EH (cell line): ENCODE measurements around the gene CD164L2.

Experiments used
- DNase-seq: peaks from one replicate; pipeline ENCODE4 v3.0.0-alpha.2; 2015; ENCODE audit warnings: low read depth

Gene CD164L2

GRCh38 chr1:27363766-27364695 is 19.1 kb downstream of the CD164L2 start:
- DNase-seq: no peak

DNA sequence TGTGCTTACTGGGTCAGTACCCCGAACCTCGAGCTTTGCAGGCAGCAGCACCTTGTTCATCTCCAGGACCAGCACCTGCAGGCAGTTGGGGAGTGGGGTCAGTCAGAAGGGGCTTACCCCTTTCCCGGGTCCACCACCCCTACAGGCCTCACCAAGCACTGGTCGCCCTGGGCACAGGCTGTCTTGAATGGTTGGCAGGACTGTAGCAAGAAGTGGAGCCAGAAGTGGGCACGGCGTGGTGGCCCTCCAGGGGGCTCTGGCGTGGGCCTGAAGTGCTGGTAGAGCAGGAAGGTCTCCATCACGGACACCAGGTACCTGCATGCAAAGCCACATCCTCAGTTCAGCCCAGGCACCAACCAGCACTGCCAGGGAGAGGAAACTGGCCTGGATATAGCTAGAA is 21.6 kb downstream of the CD164L2 start:
- DNase-seq: no peak

GRCh38 chr1:27361044-27361402 is 22.1 kb downstream of the CD164L2 start:
- no peak for DNase-seq

DNA sequence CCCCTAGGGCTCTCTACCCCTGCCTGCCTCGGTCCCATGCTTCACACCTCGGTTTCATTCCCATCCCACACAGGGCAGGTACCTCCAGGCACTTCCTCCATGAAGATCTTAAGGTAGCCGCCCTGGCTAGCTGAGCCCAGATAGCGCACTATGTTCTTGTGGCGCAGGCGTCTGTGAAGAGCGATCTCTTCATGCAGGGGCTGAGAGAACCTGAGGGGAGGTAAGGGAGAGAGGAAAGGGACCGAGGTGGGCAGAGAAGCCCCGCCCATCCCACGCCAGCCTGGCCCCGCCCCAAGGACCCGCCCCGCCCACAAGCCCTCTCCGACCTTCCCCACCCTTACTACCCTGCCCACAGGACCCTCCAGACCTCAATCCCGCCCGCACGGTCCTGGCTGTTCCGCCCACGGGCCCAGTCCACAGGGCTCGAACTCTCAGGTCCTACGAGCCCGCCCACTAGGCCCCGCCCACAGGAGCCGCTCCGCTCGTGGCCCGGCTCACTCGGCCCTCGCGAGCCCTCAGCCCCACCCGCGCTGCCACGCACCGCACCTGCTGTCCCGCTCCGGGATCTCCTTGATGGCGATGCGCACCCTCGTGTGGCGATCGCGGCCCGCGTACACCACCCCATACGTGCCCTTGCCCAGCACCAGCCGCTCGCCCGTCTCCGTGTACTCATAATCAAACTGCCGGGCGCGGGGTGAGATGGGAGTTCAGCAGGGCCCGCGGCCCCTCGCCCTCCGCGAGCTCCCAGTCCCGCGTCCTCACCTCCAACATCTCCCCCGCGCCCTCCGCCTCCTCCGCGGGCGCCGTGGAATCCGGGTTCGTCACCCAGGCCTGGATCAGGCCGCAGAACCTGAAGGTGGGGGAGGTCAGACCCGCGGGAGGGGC is 22.7 kb downstream of the CD164L2 start:
- no peak for DNase-seq

DNA sequence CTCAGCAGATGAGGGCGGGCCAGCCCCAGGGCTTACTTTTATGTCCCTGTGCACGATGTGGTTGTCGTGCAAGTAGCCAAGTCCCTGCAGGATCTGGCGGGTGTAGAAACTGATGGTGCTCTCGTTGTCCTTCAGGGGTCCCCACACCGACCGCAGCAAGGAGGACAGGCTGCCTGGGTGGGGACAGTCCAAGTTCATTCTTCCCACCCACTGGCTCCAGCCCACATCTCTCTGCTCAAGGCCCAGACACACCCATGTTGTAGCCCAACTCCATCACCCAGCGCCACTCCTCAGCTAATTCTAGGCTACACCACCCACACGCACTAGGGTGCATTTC is 23.3 kb downstream of the CD164L2 start:
- no peak for DNase-seq

DNA sequence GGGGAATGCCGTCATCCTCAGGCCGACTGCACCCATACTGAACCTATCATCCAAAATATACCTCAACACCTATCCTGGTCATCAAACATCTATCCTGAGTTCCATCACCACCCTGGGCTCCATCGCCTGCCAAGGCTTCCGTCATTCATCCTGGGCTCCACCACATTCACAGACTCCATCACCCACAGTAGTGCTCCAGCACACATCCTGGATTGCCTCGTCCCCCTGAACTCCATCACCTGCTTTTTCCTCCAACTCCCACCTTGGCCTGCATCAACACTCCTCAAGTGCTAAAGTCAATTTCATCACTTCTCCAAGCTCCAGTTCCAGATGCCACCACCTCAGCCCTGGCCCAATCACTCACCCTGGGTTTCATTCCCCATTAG is 24.2 kb downstream of the CD164L2 start:
- no peak for DNase-seq

DNA sequence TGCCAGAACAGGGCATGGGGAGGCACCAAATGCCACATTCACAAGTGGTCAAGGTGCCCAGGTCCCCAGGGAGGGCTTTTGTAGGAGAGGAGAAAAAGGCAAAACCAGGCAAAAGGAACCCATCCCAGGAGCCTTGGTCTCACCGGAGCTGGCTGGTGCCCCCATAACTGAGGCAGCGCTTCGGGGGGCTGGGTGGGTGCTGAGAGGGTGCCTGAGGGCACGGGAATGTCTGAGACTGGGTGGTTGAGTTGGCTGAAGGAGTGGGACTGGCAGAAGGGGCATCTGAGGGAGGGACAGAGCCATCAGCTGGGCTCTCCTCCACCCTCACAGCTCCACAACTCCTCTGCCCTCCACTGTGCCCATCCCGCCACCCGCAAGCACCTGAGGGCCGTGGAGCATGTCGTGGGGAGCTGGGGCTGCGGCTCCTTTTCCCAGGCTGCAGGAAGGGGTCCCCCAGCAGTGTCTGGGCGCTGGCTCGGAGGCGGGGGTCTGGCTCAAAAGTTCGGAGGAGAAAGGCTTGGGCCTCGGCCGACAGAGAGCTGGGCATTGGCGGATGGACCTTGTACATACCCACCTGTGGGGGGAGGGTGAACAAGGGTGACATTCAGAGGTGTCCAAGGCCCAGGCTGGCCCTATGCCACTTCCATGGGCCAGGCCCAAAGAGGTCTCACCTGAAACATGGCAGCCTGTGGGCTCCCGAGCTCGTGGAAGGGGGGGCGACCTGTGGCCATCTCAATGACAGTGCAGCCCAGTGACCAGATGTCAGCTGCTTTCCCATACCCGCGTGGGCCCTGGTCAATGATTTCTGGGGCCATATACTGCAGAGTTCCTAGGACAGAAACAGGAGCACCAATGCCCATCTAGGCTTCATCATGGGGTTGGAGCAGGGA is 24.9 kb downstream of the CD164L2 start:
- DNase-seq: no peak

DNA sequence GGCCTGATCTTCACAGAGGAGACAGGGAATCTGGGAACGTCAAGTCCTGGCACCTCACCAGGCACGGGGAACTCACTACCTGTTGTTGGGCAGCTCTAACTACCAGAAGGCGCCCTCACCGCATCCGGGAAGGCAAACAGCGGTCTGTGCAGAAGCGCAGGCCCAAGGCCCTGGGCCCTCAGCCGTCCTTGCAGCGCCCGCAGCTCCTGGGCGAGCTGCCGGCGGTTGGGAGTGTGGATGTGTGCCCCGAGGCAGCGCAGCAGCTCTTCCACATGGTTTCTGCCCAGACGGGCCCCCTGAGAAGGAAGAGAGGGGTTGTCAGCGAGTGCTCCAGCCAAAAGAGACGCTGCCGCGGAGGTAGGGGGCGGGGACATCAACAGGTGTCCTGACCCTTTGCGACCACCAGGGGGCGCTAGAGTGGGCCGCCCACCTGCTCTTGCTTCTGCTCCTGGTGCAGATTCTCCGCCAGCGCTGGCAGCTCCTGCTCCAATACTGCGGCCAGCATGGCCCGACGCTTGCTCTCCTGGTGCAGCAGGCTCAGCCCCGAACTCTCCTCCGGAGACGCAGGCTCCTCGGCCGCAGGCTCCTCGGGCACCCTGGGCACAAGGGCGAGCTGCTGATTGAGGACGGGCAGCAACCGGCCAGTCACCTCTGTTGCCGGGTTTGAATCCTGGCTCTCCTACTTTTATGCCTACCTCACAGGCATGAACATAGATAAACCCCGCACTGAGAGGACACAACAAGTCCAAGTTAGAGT is 25.7 kb downstream of the CD164L2 start:
- DNase-seq: peak; percentile 52

DNA sequence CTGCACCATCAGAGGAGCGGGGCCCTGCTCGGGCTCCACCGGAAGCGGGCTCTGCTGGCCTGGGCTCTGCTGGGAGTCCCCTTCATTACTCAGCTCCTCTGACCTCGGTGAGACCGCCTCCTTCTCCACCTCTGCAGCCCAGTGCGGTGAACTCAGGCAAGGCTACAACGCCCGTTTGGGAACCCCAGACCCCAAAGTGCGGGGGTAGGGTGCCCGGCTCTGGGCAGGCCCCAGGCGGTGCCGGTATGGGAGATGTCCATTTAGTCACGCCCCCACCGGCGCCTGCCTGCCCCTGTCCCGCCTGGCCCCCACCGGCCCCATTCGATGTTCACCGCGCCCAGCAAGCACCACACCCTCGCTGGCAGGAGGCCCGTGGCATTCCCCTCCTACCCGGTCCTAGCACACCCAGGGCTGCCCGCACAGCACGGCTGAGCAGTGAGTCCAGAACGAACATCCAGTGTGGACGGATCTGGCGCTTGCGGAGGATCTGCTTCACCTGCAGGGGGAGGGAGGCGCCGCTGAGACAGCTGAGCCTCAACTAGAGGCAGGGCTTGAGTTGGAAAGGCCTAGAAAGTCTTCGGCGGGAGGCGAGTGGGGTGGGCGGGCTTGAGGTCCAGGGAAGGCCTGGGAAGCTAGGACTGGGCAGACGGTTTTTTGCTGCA is 26.4 kb downstream of the CD164L2 start:
- DNase-seq: no peak

- DNase-seq: no peak
These were observed 26.9 kb downstream of the CD164L2 start for GRCh38 chr1:27356277-27356618.

DNA sequence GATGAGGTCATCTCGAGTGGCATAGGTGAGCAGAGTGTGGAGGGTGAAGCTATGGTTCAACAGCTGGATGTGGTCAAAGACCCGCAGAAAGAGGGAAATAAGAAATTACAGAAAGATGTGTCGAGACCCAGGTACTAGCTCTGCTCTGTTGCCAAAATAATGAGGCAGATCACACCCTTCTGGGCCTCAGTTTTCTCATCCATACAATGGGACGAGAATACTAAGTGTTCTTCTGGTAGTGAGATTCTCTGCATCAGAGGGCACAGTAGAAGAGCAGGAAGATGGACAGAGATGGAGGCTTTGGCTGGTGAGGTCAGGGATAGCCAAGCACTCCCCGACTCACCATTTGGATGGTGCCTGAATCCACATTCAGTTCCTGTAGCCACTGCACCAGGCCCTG is 27.4 kb downstream of the CD164L2 start:
- DNase-seq: no peak

DNA sequence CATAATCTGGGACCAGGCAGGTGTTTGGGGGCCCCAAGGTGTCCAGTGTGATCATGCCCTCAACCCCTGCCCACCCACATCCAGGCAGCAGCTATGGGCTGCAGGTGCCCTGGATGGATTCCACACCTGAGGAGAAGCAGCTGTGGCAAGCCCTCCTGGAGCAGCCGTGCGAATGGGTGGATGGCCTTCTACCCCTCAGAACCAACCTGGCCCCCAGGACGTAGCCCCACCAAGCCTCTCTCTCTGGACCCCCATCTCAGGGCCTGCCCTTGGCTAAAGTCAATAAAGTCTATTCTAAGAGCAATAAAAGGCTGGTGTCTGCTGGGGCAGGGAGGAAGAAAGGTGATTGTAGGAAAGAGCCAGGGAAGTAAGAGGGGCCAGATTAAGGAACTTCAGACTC is 29.5 kb downstream of the CD164L2 start:
- DNase-seq: no peak

GRCh38 chr1:27353166-27353565 is 30.0 kb downstream of the CD164L2 start:
- DNase-seq: no peak

DNA sequence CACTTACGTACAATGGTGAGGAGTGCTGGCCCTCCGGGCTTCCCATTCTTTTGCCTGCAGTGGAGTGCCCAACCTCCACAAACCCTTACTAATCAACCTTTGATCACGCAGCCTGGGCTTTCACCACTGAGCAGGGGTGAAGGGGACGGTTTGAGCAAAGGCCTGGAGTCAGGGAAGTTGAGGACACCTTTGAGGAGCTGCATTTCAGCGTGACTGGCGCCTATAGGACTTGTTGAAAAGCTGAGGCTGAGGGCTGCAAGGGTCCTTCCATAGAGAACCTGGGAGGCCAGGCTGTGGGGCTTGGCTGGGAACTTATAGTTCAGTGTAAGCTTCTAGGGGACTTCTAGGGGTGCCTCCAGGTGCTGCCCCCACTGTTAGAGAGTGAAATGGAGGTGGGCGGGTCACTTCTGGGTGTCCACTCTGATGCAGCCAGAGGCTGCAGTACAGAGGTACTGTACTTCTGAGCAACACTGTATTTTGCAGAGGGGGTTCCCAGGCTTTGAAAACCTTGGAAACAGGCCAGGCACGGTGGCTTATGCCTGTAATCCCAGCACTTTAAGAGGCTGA is 31.5 kb downstream of the CD164L2 start:
- DNase-seq: no peak

DNA sequence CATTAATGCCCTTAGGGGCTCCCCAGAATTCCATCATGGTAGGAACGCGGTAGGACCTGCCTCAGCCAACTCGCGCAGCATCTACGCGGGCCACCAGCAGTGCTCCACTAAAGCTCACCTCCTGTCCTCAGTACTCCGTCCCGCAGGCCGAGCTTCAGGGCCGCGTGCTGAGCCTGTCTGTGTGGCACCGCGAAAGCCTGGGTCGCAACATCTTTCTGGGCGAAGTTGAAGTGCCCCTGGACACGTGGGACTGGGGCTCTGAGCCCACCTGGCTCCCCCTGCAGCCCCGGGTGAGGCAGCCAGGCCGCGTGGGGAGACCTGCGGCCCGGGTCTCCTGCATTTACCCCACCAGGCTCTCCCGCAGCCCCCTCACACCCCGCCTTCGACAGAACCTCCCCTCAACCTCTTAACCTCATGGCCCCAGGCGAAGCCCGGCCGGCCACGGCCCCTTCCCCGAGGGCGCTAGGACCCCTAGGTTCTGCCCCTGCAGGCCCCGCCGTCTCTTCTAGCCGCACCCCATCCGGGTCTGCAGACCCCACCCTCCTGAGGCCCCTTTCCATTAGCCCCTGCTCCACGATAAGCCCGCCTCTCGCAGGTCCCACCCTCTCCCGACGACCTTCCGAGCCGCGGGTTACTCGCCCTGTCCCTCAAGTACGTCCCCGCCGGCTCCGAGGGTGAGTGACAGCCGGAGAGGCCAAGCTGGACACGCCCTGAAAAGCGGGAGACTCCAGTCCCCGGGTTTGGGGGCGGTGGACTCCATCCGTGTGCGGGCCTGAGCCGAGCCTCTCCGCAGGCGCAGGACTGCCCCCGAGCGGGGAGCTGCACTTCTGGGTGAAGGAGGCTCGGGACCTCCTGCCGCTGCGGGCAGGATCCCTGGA is 32.2 kb downstream of the CD164L2 start:
- DNase-seq: no peak

- DNase-seq: peak; percentile 71
These were observed 33.1 kb downstream of the CD164L2 start for GRCh38 chr1:27349784-27350662.

DNA sequence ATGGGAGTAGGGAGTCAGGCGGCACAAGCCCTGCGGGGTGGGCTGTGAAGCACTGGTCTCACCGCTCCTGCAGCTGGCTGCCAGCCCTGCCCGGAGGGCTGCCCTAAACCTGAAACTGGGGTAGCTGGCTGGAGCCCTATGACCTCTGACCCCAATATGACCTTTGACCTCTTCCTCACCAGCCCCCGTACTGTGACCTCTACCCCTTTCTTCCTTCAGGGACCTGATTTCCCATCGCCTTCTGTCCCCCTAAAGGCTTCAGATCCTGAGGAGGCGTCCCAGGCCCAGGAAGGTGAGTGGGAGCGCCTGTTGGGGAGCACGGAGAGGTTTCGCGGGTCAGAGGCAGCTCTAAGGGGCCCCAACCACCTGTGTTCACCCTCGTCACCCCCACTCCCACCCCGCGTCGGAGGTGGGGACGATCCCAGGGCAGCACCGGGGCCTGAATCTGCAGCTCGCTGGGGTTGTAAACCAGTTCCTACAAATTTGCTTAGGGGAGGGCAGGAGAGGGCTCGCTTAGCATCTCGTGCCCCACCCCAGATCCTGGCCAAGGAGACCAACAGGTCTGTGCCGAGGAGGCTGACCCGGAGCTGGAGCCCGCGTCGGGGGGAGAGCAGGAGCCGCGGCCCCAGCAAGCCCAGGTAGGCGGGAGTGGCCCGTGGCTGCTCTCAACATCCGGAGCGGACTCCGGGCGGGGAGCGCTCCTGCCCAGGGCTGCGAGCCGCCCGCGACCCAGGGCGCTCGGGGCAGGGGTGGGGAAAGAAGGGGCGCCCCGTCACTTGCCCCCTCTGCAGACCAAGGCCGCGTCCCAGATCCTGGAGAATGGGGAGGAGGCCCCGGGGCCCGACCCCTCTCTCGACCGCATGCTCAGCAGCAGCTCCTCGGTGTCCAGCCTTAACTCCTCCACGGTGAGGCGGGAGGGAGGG is 34.0 kb downstream of the CD164L2 start:
- peak; percentile 40 for DNase-seq
